ENCODE measurements around the gene FOSL1.

Gene FOSL1

GRCh38 chr11:65900125-65900898 is at the start of gene FOSL1:
Gene FOSL1, minus strand, starts transcription at chr11:65900388. Its CDS starts 49 bp downstream, at chr11:65900339.
- Mint-ChIP-seq H3K36me3 (peaks cover 61% of the 10 kb centered on the region), H3K4me1 (peaks cover 49% of the 10 kb centered on the region), H3K4me3 (peak within 1 kb of the TSS; percentile 84), H3K9me3 (no peaks in the 10 kb centered on the region), H3K27ac (peak within 1 kb of the TSS; percentile 92)
- peak; percentile 83 for ATAC-seq
- DNase-seq (ENCODE audit: low spot score in 2 of 2), result peak; percentile 86 to 97

DNA sequence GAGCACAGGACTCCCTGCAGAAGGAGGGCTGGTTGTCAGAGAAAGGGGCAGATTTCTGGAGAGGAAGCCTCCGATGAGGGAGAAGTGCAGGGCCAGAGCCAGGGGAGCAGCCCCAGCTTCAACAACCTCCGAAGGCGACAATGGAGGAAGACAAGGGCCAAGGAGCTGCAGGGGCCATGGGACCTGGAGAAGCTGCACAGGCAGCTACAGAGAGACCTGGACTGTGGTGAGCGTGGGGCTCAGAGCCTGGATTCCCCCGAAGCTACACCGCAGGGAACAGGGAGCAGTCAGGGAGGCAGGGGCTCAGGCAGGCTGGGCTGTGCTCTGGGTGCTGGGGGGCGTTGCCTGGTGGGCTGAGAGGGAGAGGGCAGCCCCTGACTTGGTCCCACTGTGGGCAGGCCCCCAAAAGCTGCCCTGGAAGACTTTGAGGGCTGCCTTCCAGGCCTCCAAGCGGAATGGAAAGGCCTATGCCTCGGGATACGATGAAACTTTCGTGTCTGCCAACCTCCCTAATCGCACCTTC is 47.5 kb upstream of the FOSL1 start:
- no peak for DNase-seq (ENCODE audit: low spot score in 2 of 2)
- H3K9me3 Mint-ChIP-seq, result no peaks in the 10 kb centered on the region
- no peaks in the 10 kb centered on the region for H3K4me1 Mint-ChIP-seq
- no peaks in the 10 kb centered on the region for H3K36me3 Mint-ChIP-seq
- no peak overlapping the region for H3K4me3 Mint-ChIP-seq
- no peak for ATAC-seq
- H3K27ac Mint-ChIP-seq, result no peak overlapping the region

- Mint-ChIP-seq H3K36me3 (no peaks in the 10 kb centered on the region), H3K4me3 (no peak overlapping the region), H3K4me1 (no peaks in the 10 kb centered on the region), H3K27ac (no peak overlapping the region), H3K9me3 (no peaks in the 10 kb centered on the region)
- DNase-seq (ENCODE audit: low spot score in 2 of 2) (no peak), ATAC-seq (no peak)
Measured at GRCh38 chr11:65947133-65947532, 46.9 kb upstream of the FOSL1 start.

DNA sequence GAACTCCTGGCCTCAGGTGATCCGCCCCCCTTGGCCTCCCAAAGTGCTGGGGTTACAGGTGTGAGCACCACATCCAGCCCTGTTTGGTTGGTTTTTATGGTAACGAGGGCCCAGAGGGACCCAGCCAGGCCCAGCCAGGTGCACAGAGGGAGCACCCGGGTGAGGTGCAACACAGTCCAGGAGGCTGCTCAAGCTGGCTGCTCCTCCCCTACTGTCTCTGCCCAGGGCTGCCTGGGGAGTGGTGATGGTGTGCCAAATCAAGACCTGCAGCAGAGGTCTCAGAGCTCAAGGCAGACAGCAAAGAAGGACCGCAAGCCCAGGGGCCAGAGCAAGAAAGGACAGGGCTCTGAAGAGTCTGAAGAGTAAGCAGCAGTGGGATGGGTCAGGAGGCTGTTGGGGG is 46.5 kb upstream of the FOSL1 start:
- H3K27ac Mint-ChIP-seq, result no peak overlapping the region
- H3K4me1 Mint-ChIP-seq, result peaks cover 1% of the 10 kb centered on the region
- no peaks in the 10 kb centered on the region for H3K9me3 Mint-ChIP-seq
- H3K36me3 Mint-ChIP-seq, result no peaks in the 10 kb centered on the region
- ATAC-seq, result no peak
- no peak overlapping the region for H3K4me3 Mint-ChIP-seq
- DNase-seq (ENCODE audit: low spot score in 2 of 2), result no peak

GRCh38 chr11:65945941-65946558 is 45.9 kb upstream of the FOSL1 start:
- no peaks in the 10 kb centered on the region for H3K9me3 Mint-ChIP-seq
- H3K36me3 Mint-ChIP-seq, result no peaks in the 10 kb centered on the region
- ATAC-seq (no peak), DNase-seq (ENCODE audit: low spot score in 2 of 2) (no peak)
- no peak overlapping the region for H3K27ac Mint-ChIP-seq
- H3K4me3 Mint-ChIP-seq, result no peak overlapping the region
- peaks cover 7% of the 10 kb centered on the region for H3K4me1 Mint-ChIP-seq

- H3K4me3 Mint-ChIP-seq, result no peak within 1 kb of the TSS
Measured at GRCh38 chr11:65945430-65945911, 45.3 kb upstream of the FOSL1 start, which contains the start of gene TSGA10IP. Gene TSGA10IP, plus strand, starts transcription at chr11:65945480. Its CDS starts 196 bp downstream, at chr11:65945676.

DNA sequence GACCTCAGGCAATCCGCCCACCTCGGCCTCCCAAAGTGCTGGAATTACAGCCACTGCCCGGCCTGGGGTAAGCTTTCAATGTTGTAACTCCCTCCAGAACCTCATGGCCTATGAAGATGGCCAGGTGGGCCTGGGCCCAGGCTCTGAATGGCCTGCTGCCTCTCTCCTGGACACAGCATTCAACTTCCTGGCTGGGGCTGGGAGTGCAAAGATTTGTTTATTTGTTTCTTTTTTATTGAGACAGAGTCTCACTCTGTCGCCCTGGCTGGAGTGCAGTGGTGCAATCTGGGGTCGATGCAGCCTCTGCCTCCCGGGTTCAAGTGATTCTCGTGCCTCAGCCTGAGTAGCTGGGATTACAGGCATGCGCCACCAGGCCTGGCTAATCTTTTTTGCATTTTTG is 44.6 kb upstream of the FOSL1 start:
- Mint-ChIP-seq H3K27ac (peak overlapping the region; percentile 37), H3K36me3 (no peaks in the 10 kb centered on the region), H3K4me3 (no peak overlapping the region), H3K9me3 (no peaks in the 10 kb centered on the region), H3K4me1 (peaks cover 18% of the 10 kb centered on the region)
- ATAC-seq (no peak), DNase-seq (ENCODE audit: low spot score in 2 of 2) (no peak)

More at GRCh38 chr11:65945430-65945911, 45.3 kb upstream of the FOSL1 start, which contains the start of gene TSGA10IP:
- H3K27ac Mint-ChIP-seq, result peak within 1 kb of the TSS; percentile 37
- DNase-seq (ENCODE audit: low spot score in 2 of 2) (no peak), ATAC-seq (no peak)
- peaks cover 13% of the 10 kb centered on the region for H3K4me1 Mint-ChIP-seq
- H3K9me3 Mint-ChIP-seq, result no peaks in the 10 kb centered on the region
- no peaks in the 10 kb centered on the region for H3K36me3 Mint-ChIP-seq

- H3K4me3 Mint-ChIP-seq, result no peak overlapping the region
- DNase-seq (ENCODE audit: low spot score in 2 of 2), result no peak
- H3K27ac Mint-ChIP-seq, result no peak overlapping the region
- no peak for ATAC-seq
- H3K36me3 Mint-ChIP-seq, result no peaks in the 10 kb centered on the region
- H3K9me3 Mint-ChIP-seq, result no peaks in the 10 kb centered on the region
- H3K4me1 Mint-ChIP-seq, result peaks cover 18% of the 10 kb centered on the region
Measured at GRCh38 chr11:65944191-65944590, 44.0 kb upstream of the FOSL1 start.

- no peak for ATAC-seq
- Mint-ChIP-seq H3K9me3 (no peaks in the 10 kb centered on the region), H3K4me3 (no peak overlapping the region), H3K36me3 (no peaks in the 10 kb centered on the region), H3K4me1 (peaks cover 18% of the 10 kb centered on the region), H3K27ac (peak overlapping the region; percentile 77)
- no peak for DNase-seq (ENCODE audit: low spot score in 2 of 2)
Measured at GRCh38 chr11:65942531-65942930, 42.3 kb upstream of the FOSL1 start.

- H3K27ac Mint-ChIP-seq, result peak overlapping the region; percentile 77
- H3K9me3 Mint-ChIP-seq, result no peaks in the 10 kb centered on the region
- H3K4me3 Mint-ChIP-seq, result peak overlapping the region; percentile 14
- ATAC-seq (no peak), DNase-seq (ENCODE audit: low spot score in 2 of 2) (no peak)
- no peaks in the 10 kb centered on the region for H3K36me3 Mint-ChIP-seq
- peaks cover 18% of the 10 kb centered on the region for H3K4me1 Mint-ChIP-seq
Measured at GRCh38 chr11:65941720-65942310, 41.6 kb upstream of the FOSL1 start.

GRCh38 chr11:65937766-65938165 is 37.6 kb upstream of the FOSL1 start:
- Mint-ChIP-seq H3K27ac (no peak overlapping the region), H3K4me1 (peaks cover 18% of the 10 kb centered on the region), H3K4me3 (no peak overlapping the region), H3K36me3 (no peaks in the 10 kb centered on the region), H3K9me3 (no peaks in the 10 kb centered on the region)
- no peak for DNase-seq (ENCODE audit: low spot score in 2 of 2)
- ATAC-seq, result no peak

GRCh38 chr11:65934014-65934413 is 33.8 kb upstream of the FOSL1 start:
- DNase-seq (ENCODE audit: low spot score in 2 of 2), result no peak
- H3K27ac Mint-ChIP-seq, result no peak overlapping the region
- ATAC-seq, result no peak
- H3K36me3 Mint-ChIP-seq, result no peaks in the 10 kb centered on the region
- no peaks in the 10 kb centered on the region for H3K9me3 Mint-ChIP-seq
- H3K4me3 Mint-ChIP-seq, result no peak overlapping the region
- peaks cover 17% of the 10 kb centered on the region for H3K4me1 Mint-ChIP-seq

GRCh38 chr11:65932558-65932919 is 32.4 kb upstream of the FOSL1 start:
- H3K9me3 Mint-ChIP-seq, result no peaks in the 10 kb centered on the region
- DNase-seq (ENCODE audit: low spot score in 2 of 2), result no peak
- H3K36me3 Mint-ChIP-seq, result peaks cover 4% of the 10 kb centered on the region

GRCh38 chr11:65931773-65932557 is 31.8 kb upstream of the FOSL1 start:
- no peak for ATAC-seq
- Mint-ChIP-seq H3K4me3 (no peak overlapping the region), H3K36me3 (peaks cover 10% of the 10 kb centered on the region), H3K9me3 (no peaks in the 10 kb centered on the region), H3K4me1 (peaks cover 37% of the 10 kb centered on the region), H3K27ac (no peak overlapping the region)
- DNase-seq (ENCODE audit: low spot score in 2 of 2), result no peak

More at GRCh38 chr11:65932558-65932919, 32.4 kb upstream of the FOSL1 start:
- no peak for ATAC-seq
- Mint-ChIP-seq H3K27ac (no peak overlapping the region), H3K4me3 (no peak overlapping the region), H3K4me1 (peaks cover 31% of the 10 kb centered on the region)

DNA sequence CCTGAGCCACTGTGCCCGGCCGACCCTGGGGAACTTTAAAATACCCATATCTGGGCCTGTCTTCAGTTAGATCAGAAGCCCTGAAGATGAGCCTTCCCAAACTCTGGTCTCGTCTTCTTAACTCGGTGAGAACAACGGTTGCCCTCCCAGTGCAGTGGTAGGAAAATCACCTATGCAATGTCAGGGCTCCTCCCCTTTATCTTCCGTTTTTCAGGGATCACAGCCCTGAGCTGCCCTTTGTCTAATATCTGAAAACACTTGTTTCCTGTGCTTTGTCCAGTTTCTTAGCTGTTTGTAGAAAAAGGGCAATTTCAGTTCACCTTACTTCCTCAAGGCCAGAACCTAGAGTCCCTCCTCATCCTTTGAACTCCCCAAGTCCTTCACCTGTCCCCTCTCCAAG is 28.5 kb upstream of the FOSL1 start:
- Mint-ChIP-seq H3K9me3 (no peaks in the 10 kb centered on the region), H3K4me3 (peak overlapping the region; percentile 73), H3K27ac (peak overlapping the region; percentile 89), H3K36me3 (peaks cover 24% of the 10 kb centered on the region), H3K4me1 (peaks cover 39% of the 10 kb centered on the region)
- DNase-seq (ENCODE audit: low spot score in 2 of 2), result no peak
- ATAC-seq, result no peak
